GM12878 (cell line): Measurements from ENCODE around the gene SHMT2.

Source experiments
- CHD2 ChIP-seq: IDR thresholded peaks from 2 replicates; pipeline ENCODE4 v1.6.1; 2011; ENCODE audit warnings: low read depth, low read length, improper control_type of control experiment, borderline replicate concordance
- CTCF ChIP-seq, 3 experiments: IDR thresholded peaks in 2 of 3; conservative IDR thresholded peaks in 1 of 3; 2 replicates each; pipeline ENCODE4 v1.5.1; 2011; ENCODE audit warnings: low read depth in 3 of 3, low read length in 3 of 3, mild to moderate bottlenecking in 3 of 3, control low read depth in 2 of 3, moderate library complexity in 2 of 3, inconsistent platforms in 1 of 3, mixed read lengths in 1 of 3; ENCODE audit not compliant: control insufficient read depth in 2 of 3, insufficient read depth in 1 of 3; ENCODE audit errors: extremely low read depth in 1 of 3
- MTA3 ChIP-seq: IDR thresholded peaks from 2 replicates; pipeline ENCODE4 v1.6.1; 2012; ENCODE audit warnings: low read length, inconsistent platforms, borderline replicate concordance
- POLR2A ChIP-seq: IDR thresholded peaks from 2 replicates; pipeline ENCODE4 v1.6.1; 2011; ENCODE audit warnings: low read depth, mild to moderate bottlenecking, low read length
- POLR2AphosphoS2 ChIP-seq: IDR thresholded peaks from 2 replicates; pipeline ENCODE4 v1.6.1; 2011; ENCODE audit warnings: low read depth, mild to moderate bottlenecking, low read length, improper control_type of control experiment, moderate library complexity
- SUZ12 ChIP-seq: fragments of 200-600 bp; sonication (generic); IDR thresholded peaks from one replicate; pipeline ENCODE4 v1.6.1; 2018; ENCODE audit warnings: antibody characterized with exemption, mild to moderate bottlenecking; ENCODE audit not compliant: unreplicated experiment
- TAF1 ChIP-seq: IDR thresholded peaks from 2 replicates; pipeline ENCODE4 v1.6.1; 2011; ENCODE audit warnings: mild to moderate bottlenecking, low read depth, low read length, borderline replicate concordance
- USF1 ChIP-seq: IDR thresholded peaks from 2 replicates; pipeline ENCODE4 v1.6.1; 2011; ENCODE audit warnings: borderline replicate concordance, low read depth, mild to moderate bottlenecking, moderate library complexity, mixed read lengths, low read length; ENCODE audit not compliant: insufficient read depth; ENCODE audit errors: extremely low read length

GRCh38 chr12:57201631-57202030 lies 27.9 kb upstream of the SHMT2 start:
- no peak for TF ChIP-seq CHD2
- TF ChIP-seq CTCF (IDR thresholded peaks at IDR 0.05 in 2 of 3, conservative IDR thresholded peaks at IDR 0.05 in 1 of 3; ENCODE audit: control insufficient read depth in 2 of 3, extremely low read depth in 1 of 3, insufficient read depth in 1 of 3, low read depth in 3 of 3, low read length in 3 of 3): no peak
- no peak for TF ChIP-seq POLR2AphosphoS2
- no peak for TF ChIP-seq TAF1
- TF ChIP-seq POLR2A: no peak
- TF ChIP-seq SUZ12: no peak
- no peak for TF ChIP-seq USF1
- TF ChIP-seq MTA3: no peak
